Neural progenitor cell (in vitro differentiated cells): ENCODE data around the gene SYCE1. TPM values are rescaled to one million over a fixed set of nuclear protein-coding genes. Genes with fewer than 3 reads are reported as not detected.
"Not testable (repeated sequence)": the region's sequence is repeated elsewhere in the genome, so short reads cannot be mapped to it uniquely, and the experiment has no call there.

ENCODE experiments used
- DNase-seq: peaks from one replicate; pipeline ENCODE4 v3.0.0-alpha.2; 2016; ENCODE audit warnings: low spot score
- H2AFZ ChIP-seq: fragments of 200-600 bp; sonication (generic); replicated peaks from 2 replicates; pipeline ENCODE4 v1.6.1; 2016; ENCODE audit warnings: antibody characterized with exemption
- H3F3A ChIP-seq: fragments of 200-600 bp; sonication (generic); 2 replicates; pipeline ENCODE4 v1.6.1; 2016; ENCODE audit warnings: antibody characterized with exemption, low read depth
- H3K27ac ChIP-seq: fragments of 200-600 bp; sonication (generic); 2 replicates; pipeline ENCODE4 v1.5.1; 2016; ENCODE audit warnings: mild to moderate bottlenecking
- H3K27me3 ChIP-seq: fragments of 200-600 bp; sonication (generic); 2 replicates; pipeline ENCODE4 v1.6.1; 2016; ENCODE audit warnings: mild to moderate bottlenecking, moderate library complexity
- H3K36me3 ChIP-seq: fragments of 200-600 bp; sonication (generic); 2 replicates; pipeline ENCODE4 v1.5.1; 2016
- H3K4me1 ChIP-seq: fragments of 200-600 bp; sonication (generic); 2 replicates; pipeline ENCODE4 v1.6.1; 2016; ENCODE audit warnings: mixed run types
- H3K4me2 ChIP-seq: fragments of 200-600 bp; sonication (generic); 2 replicates; pipeline ENCODE4 v1.6.1; 2016
- H3K4me3 ChIP-seq: fragments of 200-600 bp; sonication (generic); 2 replicates; pipeline ENCODE4 v1.5.1; 2016
- H3K79me2 ChIP-seq: fragments of 200-600 bp; sonication (generic); 2 replicates; pipeline ENCODE4 v1.6.1; 2016; ENCODE audit warnings: low read depth
- H3K9ac ChIP-seq: fragments of 200-600 bp; sonication (generic); 2 replicates; pipeline ENCODE4 v1.6.1; 2016
- H3K9me3 ChIP-seq: fragments of 200-600 bp; sonication (generic); 2 replicates; pipeline ENCODE4 v1.5.1; 2016; ENCODE audit warnings: low read depth
- H4K20me1 ChIP-seq: fragments of 200-600 bp; sonication (generic); 2 replicates; pipeline ENCODE4 v1.6.1; 2016; ENCODE audit warnings: low read depth
- H3K27ac Mint-ChIP-seq: 3 replicates; pipeline ENCODE4 v1.8.0; 2021; ENCODE audit warnings: mixed read lengths
- H3K27me3 Mint-ChIP-seq: 2 replicates; pipeline ENCODE4 v1.8.0; 2022; ENCODE audit warnings: low read depth, mild to moderate bottlenecking, inconsistent platforms, moderate library complexity, mixed read lengths; ENCODE audit not compliant: insufficient read depth
- H3K36me3 Mint-ChIP-seq: 3 replicates; pipeline ENCODE4 v1.8.0; 2021; ENCODE audit warnings: mixed read lengths
- H3K4me1 Mint-ChIP-seq: 3 replicates; pipeline ENCODE4 v1.8.0; 2021; ENCODE audit warnings: mixed read lengths
- H3K4me3 Mint-ChIP-seq: 3 replicates; pipeline ENCODE4 v1.8.0; 2021; ENCODE audit warnings: mild to moderate bottlenecking, moderate library complexity, mixed read lengths
- H3K9me3 Mint-ChIP-seq: 3 replicates; pipeline ENCODE4 v1.8.0; 2020; ENCODE audit warnings: mixed read lengths
- CTCF ChIP-seq: fragments of 200-600 bp; sonication (generic); IDR thresholded peaks from 2 replicates; pipeline ENCODE4 v1.5.1; 2017; ENCODE audit warnings: antibody characterized with exemption, mild to moderate bottlenecking
- EZH2 ChIP-seq: fragments of 200-600 bp; sonication (generic); IDR thresholded peaks from 2 replicates; pipeline ENCODE4 v1.6.1; 2017; ENCODE audit warnings: antibody characterized with exemption, mild to moderate bottlenecking, moderate library complexity
- EZH2phosphoT487 ChIP-seq: fragments of 200-600 bp; sonication (generic); IDR thresholded peaks from 2 replicates; pipeline ENCODE4 v1.6.1; 2017; ENCODE audit warnings: antibody characterized with exemption
- total RNA-seq: library from RNA; depleted of rRNA; stranded (reverse); fragments of >200 nt; gene quantifications from 2 replicates; pipeline ENCODE4 v1.2.3, GENCODE V29; 2015; ENCODE audit warnings: low replicate concordance

Gene SYCE1
- total RNA-seq, 1 donor from 2014 or later, result not detected

- H3K4me3 ChIP-seq, H3K4me1 ChIP-seq, H3K27ac Mint-ChIP-seq, H3K27me3 Mint-ChIP-seq, H3K27ac ChIP-seq, H3K4me1 Mint-ChIP-seq, H3K36me3 ChIP-seq, H3K27me3 ChIP-seq, H3K9ac ChIP-seq, H3K36me3 Mint-ChIP-seq, H3K79me2 ChIP-seq, H3K4me2 ChIP-seq, H3K4me3 Mint-ChIP-seq, DNase-seq, H3F3A ChIP-seq, H2AFZ ChIP-seq, H4K20me1 ChIP-seq: not testable (repeated sequence)
- peaks cover 11% of the 10 kb centered on the region for H3K9me3 ChIP-seq
- H3K9me3 Mint-ChIP-seq, result peaks cover 22% of the 10 kb centered on the region
These were observed 4.4 kb upstream of the SYCE1 start for GRCh38 chr10:133569801-133570200.

GRCh38 chr10:133568831-133569527 is 3.6 kb upstream of the SYCE1 start:
- H3K27ac ChIP-seq, H3K27me3 Mint-ChIP-seq, H3K4me3 Mint-ChIP-seq, H4K20me1 ChIP-seq, H3K27me3 ChIP-seq, H3K79me2 ChIP-seq, DNase-seq, H3F3A ChIP-seq, H3K27ac Mint-ChIP-seq, H3K4me3 ChIP-seq, H3K4me1 ChIP-seq, H3K9ac ChIP-seq, H2AFZ ChIP-seq, H3K4me2 ChIP-seq, H3K36me3 Mint-ChIP-seq, H3K36me3 ChIP-seq, H3K4me1 Mint-ChIP-seq: not testable (repeated sequence)
- peaks cover 11% of the 10 kb centered on the region for H3K9me3 ChIP-seq
- peaks cover 24% of the 10 kb centered on the region for H3K9me3 Mint-ChIP-seq

GRCh38 chr10:133568287-133568614 is 2.9 kb upstream of the SYCE1 start:
- Histone ChIP-seq H3K9me3 (peaks cover 10% of the 10 kb centered on the region), H3K4me3 (no peak overlapping the region), H3K36me3 (no peaks in the 10 kb centered on the region), H3K4me1 (no peaks in the 10 kb centered on the region), H2AFZ (no peak overlapping the region), H3K9ac (no peak overlapping the region), H3K4me2 (no peak overlapping the region), H3K27ac (no peak overlapping the region), H3F3A (no peaks in the 10 kb centered on the region), H3K27me3 (peaks cover 4% of the 10 kb centered on the region), H3K79me2 (no peaks in the 10 kb centered on the region), H4K20me1 (no peaks in the 10 kb centered on the region)
- H3K27me3 Mint-ChIP-seq, result peaks cover 3% of the 10 kb centered on the region
- TF ChIP-seq CTCF, result no peak
- no peak for TF ChIP-seq EZH2phosphoT487
- TF ChIP-seq EZH2, result no peak
- DNase-seq, result no peak
- H3K27ac Mint-ChIP-seq, result no peak overlapping the region
- peaks cover 22% of the 10 kb centered on the region for H3K9me3 Mint-ChIP-seq
- no peak overlapping the region for H3K4me3 Mint-ChIP-seq
- no peaks in the 10 kb centered on the region for H3K4me1 Mint-ChIP-seq
- no peaks in the 10 kb centered on the region for H3K36me3 Mint-ChIP-seq

- H3K36me3 Mint-ChIP-seq, result no peaks in the 10 kb centered on the region
- DNase-seq, result no peak
- Histone ChIP-seq H4K20me1 (no peaks in the 10 kb centered on the region), H3K4me2 (no peak overlapping the region), H3F3A (no peaks in the 10 kb centered on the region), H3K27me3 (peaks cover 4% of the 10 kb centered on the region), H2AFZ (no peak overlapping the region), H3K36me3 (no peaks in the 10 kb centered on the region), H3K79me2 (no peaks in the 10 kb centered on the region), H3K4me3 (no peak overlapping the region), H3K4me1 (no peaks in the 10 kb centered on the region), H3K27ac (no peak overlapping the region), H3K9ac (no peak overlapping the region), H3K9me3 (peaks cover 8% of the 10 kb centered on the region)
- H3K9me3 Mint-ChIP-seq, result peaks cover 18% of the 10 kb centered on the region
- TF ChIP-seq EZH2phosphoT487 (no peak), CTCF (no peak), EZH2 (no peak)
- H3K27me3 Mint-ChIP-seq, result peaks cover 3% of the 10 kb centered on the region
- H3K4me3 Mint-ChIP-seq, result no peak overlapping the region
- no peaks in the 10 kb centered on the region for H3K4me1 Mint-ChIP-seq
- no peak overlapping the region for H3K27ac Mint-ChIP-seq
These were observed 2.4 kb upstream of the SYCE1 start for GRCh38 chr10:133567609-133568286.
